Measurements from ENCODE around the gene RFX1.

The RFX1 gene

GRCh38 chr19:14006085-14006765, at the start of gene RFX1:
Gene RFX1 (minus strand): TSS chr19:14006320. CDS start chr19:13993843, 12,477 bp downstream.
- peak within 1 kb of the TSS; percentile 79 for H3K4me3 ChIP-seq (ENCODE audit: low read depth, low read length)
- TF ChIP-seq CTCF (IDR thresholded peaks at IDR 0.05; ENCODE audit: insufficient read depth, low read depth, low read length, missing control alignments) = no peak
- DNase-seq (ENCODE audit: low read depth) = peak; percentile 100

GRCh38 chr19:14055396-14055795, 49.3 kb upstream of the RFX1 start:
- no peak overlapping the region for H3K4me3 ChIP-seq (ENCODE audit: low read depth, low read length)
- no peak for DNase-seq (ENCODE audit: low read depth)
- no peak for TF ChIP-seq CTCF (IDR thresholded peaks at IDR 0.05; ENCODE audit: insufficient read depth, low read depth, low read length, missing control alignments)

- H3K4me3 ChIP-seq (ENCODE audit: low read depth, low read length) = no peak overlapping the region
- no peak for DNase-seq (ENCODE audit: low read depth)
- TF ChIP-seq CTCF (IDR thresholded peaks at IDR 0.05; ENCODE audit: insufficient read depth, low read depth, low read length, missing control alignments) = no peak
Measured at GRCh38 chr19:14054721-14055120, 48.6 kb upstream of the RFX1 start.

GRCh38 chr19:14054099-14054498, 48.0 kb upstream of the RFX1 start:
- H3K4me3 ChIP-seq (ENCODE audit: low read depth, low read length) = no peak overlapping the region
- DNase-seq (ENCODE audit: low read depth) = no peak
- TF ChIP-seq CTCF (IDR thresholded peaks at IDR 0.05; ENCODE audit: insufficient read depth, low read depth, low read length, missing control alignments) = no peak

- no peak for DNase-seq (ENCODE audit: low read depth)
- H3K4me3 ChIP-seq (ENCODE audit: low read depth, low read length) = no peak overlapping the region
- TF ChIP-seq CTCF (IDR thresholded peaks at IDR 0.05; ENCODE audit: insufficient read depth, low read depth, low read length, missing control alignments) = no peak
Measured at GRCh38 chr19:14053500-14053899, 47.4 kb upstream of the RFX1 start.

- H3K4me3 ChIP-seq (ENCODE audit: low read depth, low read length) = no peak overlapping the region
- TF ChIP-seq CTCF (IDR thresholded peaks at IDR 0.05; ENCODE audit: insufficient read depth, low read depth, low read length, missing control alignments) = no peak
- no peak for DNase-seq (ENCODE audit: low read depth)
Measured at GRCh38 chr19:14053032-14053431, 46.9 kb upstream of the RFX1 start.

- DNase-seq (ENCODE audit: low read depth) = no peak
- no peak for TF ChIP-seq CTCF (IDR thresholded peaks at IDR 0.05; ENCODE audit: insufficient read depth, low read depth, low read length, missing control alignments)
- no peak overlapping the region for H3K4me3 ChIP-seq (ENCODE audit: low read depth, low read length)
Measured at GRCh38 chr19:14052470-14052869, 46.4 kb upstream of the RFX1 start.

Data from GM12865 (cell line).